NCI-H1694 (cell line): Measurements from ENCODE around the gene RAD51B.

ENCODE experiments used
- DNase-seq: peaks from one replicate; lab custom pipeline; 2025; lab: John Stamatoyannopoulos, UW

The RAD51B gene

DNA sequence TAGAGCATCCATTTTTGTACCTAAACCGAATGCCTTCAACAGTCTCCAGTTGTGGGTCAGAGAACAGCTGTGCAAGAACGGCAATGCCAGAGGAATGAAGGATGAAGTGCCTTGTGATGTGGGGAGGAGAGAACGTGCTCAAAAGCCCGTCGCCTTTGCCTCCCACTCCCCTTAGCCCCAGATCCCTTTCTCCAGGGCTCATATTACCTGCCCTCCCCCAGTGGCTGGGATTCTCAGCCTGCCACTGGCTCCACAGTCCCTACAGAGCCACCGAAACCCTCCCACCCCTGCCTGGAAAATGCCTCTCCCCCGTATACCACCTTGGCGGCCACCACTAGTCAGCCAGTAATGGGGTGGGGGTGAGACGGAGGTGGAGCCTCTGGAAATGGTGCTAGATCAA is 814.8 kb downstream of the RAD51B start:
- no peak for DNase-seq

DNA sequence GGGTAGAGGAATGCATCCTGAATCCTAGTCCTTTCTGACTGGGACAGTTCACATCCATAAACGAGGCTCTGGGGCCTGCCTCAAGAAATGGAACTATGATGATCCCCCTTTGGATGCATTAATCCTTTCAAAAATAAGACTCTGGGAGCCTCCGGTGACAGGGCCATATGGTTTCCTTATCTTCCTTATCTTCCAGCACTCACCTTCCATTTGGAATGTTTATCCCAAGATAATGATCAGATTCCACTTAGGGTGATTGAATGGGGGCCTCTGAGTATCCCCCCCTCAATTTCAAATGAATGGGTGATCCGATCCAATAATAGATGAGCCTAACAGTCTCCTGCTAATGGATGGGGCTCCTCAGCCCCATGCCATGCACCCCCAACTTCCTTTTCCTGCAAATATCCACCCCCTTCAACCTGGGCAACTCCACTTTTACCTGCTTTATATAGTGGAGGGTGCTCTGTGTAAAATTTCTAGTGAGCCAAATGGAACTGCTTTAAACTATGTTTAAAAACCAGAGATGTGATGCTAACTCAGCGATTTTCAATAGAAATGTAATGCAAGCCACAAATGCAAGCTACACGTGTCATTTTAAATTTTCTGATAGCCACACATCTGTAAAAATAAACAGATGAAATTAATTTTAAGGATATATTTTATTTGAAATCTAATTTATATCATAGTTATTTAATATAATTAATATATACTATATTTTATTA is 815.5 kb downstream of the RAD51B start:
- no peak for DNase-seq

DNA sequence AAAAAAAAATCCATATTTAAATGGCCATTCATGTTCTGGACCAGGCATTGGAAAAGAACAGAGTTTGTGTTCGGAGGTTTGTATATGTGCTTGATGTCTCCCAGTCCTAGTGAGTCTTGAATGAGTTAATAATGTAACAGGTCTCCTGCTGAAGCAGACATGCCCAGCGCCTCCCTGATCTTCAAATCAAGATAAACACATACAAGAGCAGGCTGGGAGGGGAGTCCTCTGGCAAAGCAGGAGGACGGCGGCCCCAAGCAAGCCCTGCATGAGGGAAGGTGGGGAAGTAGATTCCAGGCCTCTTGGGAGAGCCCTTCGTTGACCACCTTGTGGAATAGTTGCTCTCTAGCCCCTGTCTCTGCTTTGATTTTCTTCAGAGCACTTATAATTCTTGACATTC is 817.0 kb downstream of the RAD51B start:
- no peak for DNase-seq

DNA sequence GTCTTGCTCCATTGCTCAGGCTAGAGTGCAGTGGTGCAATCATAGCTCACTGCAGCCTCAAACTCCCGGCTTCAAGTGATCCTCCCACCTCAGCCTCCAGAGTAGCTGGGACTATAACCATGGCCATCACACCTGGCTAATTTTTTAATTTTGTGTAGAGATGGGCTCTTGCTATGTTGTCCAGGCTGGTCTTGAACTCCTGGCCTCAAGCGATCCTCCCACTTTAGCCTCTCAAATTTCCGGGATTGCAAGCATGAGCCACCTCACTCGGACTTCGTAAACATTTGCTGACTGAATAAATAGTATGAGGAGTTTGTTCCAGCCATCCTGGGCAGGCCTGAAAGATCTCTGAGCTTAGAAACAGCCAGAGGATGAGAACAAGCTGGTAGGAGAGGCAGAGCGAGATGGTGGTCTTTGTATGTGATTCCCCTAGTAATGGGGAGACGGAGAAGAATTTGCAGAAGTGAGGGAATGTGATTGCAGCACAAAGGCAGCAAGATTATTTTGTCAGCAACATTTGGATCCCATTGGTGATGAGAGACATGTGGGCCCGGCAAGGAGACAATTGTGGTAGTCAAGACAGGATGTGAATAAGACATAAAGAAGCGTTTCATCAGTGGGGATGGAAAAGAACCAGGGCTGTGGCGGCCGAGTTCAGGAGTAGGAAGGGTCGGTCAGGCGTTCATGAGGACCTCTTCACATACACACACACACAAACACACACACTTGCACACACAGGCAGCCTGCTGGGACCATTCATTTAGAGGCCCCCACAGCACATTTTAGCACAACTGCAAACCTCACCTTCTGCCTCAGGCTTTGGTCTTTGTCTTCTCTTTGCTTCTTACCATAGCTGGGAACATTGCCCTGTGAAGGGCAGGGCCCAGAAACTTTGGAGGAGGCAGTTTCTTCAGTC is 817.8 kb downstream of the RAD51B start:
- DNase-seq: no peak

DNA sequence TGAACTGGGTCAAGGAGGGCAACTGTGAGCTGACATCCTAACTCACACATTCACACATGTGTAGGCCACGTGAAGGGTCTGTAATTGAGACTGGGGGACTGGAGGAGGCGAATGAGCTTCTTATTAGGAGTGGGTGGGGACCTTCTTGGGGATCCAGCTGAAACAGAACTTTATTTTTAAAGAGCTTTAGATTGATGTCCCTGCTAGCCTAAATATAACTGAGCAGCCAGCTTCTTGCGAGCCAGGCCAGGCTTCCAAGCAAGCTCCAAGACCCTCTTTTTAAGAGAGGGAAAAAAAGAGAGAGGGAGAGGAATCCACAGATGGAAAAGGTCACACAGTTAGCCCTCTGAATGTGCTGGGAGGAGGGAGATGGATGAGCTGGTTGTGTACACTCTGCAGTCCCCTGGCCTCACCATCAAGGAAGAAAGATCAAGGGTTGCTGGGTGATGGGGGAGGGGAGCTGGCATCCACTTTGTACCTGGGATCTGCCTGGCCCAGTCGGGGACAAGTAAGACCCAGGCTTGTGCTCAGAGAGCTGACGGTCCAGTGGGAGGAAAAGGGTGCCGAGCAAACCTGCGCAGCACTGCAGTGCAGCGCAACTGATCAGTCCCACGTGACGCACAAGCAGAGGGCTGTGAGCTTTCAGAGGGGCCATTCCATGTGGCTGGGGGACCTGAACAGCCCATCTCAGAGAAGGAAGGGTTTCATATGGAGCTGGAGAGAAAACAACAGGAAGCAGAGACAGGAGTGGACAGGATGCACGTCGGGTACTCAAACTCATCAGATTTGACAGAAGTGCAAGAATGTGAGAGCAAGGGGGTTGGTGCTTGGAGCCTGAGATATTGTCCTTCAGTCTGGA is 818.8 kb downstream of the RAD51B start:
- no peak for DNase-seq

DNA sequence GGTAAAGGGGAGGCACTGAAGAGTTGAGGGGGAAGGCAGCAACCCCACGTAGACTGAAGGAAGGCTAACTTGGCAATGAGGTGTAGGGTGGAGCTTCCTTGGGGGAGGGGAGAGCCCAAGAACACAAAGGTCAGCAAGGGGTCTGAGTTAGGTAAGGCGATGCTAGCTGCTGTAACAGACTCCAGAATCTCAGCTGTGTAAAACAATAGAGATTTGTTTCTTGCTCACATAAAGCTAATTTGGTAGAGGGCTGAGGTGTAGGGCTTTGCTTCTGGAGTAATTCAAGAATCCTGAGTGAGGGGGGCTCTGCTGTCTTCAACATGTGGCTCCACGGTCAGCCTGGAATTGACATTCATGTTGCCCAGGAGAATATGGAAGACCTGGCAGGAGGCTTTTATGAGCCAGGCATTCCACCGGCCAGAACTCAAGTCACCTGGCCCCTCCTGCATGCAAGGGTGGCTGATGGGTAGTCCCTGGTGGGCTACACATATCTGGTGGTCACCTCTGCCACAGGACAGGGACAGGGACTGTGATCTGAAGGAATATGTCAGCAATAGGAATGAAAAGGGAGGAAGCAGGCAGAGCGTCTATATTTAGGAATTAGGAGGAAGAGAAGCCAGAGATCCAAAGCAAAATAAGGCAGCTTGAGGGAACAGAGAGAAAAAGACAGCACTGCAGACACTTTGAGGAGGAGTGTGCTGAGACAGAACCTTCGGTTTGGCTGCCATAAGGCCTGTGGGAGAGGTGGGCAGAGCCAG is 819.6 kb downstream of the RAD51B start:
- DNase-seq: no peak

DNA sequence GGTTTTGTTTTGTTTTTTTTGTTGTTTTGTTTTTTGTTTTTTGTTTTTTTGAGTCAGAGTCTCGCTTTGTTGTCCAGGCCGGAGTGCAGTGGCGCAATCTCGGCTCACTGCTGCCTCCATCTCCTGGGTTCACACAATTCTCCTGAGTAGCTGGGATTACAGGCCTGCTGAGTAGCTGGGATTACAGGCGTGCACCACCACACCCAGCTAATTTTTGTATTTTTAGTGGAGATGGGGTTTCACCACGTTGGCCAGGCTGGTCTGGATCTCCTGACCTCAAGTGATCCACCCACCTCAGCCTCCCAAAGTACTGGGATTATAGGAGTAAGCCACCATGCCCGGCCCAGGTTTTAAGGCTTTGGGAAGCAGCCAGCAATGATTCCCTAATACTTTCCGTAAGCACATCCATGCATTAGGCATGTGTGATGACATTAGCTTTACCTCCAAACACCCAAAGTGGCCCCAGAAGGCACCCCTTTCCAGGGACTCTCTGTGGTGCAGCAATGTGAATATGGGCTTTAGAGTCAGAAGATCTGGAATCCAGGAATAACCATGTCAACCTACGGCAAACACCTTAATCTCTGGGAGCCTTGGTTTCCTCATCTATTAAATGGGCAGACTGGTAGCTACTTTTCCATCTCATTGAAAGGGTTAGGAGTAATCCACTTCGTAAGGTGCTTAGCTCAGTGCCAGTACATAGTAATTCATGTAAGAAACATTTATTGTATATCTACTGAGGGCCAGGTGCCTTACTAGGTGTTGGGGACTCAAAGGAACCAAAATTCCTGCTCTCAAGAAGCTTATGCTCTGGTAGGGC is 820.4 kb downstream of the RAD51B start:
- DNase-seq: no peak

DNA sequence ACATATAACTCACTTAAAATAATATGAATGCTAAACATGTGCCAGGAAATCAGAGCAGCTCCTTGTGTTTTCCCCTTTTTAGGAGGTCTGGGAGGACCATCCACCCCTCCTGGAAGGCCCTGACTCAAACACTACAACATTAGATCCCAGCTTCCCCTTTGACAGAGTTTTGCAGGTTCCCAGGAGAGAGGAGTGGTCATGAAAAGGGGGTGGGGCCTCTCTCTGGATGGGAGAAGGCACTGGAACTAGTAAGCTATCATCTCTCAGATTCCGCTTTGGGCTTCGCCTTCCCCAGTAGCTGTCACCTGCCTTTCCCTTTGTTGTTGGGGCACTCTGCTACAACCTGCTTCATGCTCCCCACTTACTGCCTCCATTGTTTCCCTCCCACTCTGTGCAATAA is 824.1 kb downstream of the RAD51B start:
- no peak for DNase-seq

DNA sequence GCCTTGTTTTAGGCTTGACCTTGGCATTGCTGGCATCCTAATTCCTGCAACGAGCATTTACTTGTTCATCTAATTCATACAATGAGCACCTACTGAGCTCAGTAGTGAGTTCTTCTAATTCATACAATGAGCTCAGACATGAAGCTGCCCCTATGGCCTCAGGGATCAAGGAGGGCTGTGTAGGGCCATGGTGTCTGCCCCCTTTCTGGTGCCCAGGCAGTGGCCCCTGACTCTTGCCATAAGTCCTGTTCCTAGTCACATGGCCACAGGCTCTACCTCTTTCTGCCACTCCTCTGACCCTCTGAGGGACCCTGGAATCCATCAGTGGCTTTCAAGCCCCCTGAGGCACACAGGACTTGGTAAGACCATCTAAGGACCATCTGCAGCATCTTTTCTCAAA is 824.5 kb downstream of the RAD51B start:
- no peak for DNase-seq

DNA sequence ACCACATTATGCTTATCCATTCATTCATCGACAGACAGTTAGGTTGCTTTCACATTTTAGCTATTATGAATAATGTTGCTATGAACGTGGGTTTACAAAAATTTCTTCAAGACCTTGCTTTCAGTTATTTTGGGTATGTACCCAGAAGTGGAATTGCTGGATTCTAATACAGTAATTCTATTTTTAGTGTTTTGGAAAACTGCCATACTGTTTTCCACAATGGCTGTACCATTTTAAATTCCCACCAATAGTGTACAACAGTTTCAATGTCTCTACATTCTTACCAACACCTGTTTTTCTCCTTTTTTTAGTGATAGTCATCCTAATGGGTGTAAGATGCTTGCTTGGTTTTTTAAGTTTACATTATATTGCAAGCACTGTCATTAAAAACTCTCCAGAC is 825.8 kb downstream of the RAD51B start:
- no peak for DNase-seq

DNA sequence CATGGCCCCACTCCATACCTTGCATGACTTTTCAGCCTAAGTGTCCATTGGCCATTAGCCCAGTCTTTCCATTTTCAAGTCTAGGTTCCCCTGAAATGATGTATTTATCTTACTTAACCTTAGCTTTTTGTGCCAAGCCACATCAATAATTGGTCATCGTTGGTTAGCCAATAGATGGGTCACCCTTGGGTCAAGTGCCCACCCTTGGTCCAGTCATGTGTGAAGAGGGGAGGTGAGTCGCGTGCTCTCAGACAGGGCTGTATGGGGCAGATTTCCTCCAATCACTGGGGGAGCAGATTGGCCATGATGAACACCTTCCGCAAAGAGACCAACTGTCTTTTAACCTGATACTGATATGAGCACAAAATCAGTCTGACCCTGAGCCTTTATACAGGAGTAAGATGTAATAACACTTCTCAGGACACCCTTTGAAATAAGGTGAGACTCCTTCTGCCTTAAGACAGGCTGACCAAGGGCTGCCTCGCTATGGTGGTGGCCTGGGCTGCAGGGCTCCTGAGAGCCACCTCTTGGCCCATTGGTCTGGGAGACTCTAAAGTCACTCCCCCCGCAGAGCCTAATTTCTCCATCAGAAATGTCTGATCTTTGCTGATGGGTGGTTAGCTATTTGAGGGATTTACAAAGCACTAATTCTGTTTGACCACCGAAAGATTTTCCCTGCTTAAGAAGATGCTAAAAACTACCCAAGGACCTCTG is 830.1 kb downstream of the RAD51B start:
- no peak for DNase-seq

DNA sequence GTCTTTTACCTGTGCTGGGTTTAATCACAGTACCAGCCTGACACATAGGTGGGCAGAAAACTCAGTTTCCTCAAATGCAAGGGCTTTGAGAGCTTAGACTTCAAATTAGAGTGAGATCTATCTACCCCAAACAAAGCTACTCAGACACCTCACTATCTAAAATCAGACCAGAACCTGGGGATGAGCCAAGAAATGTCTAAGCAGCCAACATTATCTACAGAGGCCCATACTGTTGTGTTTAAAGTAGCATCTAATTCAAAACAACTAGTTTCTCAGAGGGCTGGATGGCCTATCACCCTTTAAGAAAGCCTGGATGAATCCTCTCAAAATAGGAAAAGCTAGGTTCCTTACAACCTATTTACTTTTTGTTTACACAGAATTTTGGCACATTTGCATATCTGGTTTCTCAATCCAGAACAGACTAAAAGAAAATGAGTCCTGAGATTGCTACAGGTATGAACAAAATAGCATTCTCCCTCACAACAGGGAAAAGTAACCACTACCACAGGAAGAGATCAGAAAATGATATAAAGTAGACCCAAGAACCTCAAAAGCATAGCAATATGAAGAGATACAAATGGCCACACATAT is 830.9 kb downstream of the RAD51B start:
- no peak for DNase-seq

DNA sequence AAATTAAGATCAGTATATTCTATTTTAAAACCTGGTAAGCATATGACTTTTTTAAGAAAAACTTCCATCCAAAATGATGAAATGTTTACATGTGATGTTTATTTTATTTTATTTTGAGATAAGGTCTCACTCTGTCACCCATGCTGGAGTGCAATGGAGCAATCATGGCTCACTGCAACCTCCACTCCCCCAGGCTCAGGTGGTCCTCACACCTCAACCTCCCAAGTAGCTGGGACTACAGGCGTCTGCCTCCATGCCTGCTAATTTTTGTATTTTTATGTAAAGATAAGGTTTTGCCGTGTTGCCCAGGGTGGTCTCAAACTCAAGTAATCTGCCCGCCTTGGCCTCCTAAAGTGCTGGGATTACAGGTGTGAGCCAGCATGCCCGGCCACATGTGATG is 831.5 kb downstream of the RAD51B start:
- no peak for DNase-seq

DNA sequence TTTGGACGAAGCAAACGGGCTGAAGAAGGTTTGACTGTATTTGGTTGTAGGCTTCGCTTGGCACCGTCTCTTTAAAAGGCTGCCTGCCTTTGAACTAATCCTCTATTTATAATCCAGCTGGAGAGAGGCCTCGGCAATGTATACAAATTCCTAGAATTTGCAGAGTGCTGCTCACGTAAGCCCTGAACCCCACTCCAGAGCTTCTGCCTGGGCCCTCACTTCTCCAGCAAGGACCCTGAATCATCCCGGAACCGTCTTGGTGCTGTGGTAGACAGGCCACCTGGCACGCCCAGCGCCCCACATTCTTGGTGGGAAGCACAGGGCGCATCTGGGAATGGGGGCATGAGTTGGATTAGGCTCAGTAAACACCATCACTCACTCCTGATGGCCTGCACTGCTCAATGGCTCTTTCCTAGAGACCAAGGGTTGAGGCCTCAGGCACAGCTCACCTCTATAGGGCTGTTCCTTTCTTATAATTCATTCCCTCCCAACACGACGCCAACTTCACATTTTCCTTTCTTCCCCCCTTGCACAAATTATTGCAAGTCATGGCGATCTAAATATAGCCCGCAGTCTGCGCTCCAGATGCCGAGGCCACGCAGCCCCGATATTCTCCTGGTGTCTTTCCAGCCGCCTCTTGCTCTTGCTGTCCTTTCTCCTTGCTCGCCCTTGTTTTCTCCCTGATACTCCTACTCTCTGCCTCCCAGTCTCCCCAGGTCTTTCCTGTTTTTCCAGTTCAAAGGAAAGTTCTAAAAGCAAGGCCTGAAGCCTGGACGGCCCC is 832.3 kb downstream of the RAD51B start:
- DNase-seq: no peak

DNA sequence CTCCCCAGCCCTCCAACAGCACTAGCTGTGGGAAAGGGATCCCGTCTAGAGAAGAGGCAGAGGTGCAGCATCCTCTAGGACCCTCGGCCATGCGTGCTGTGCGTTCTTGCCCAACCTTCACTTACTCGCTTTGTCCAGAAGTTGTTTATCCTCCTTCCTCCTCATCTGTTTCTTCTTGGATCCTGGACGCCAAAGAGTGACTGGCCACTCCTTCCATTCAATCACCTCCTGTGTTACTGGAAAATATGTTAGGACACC is 832.8 kb downstream of the RAD51B start:
- no peak for DNase-seq

DNA sequence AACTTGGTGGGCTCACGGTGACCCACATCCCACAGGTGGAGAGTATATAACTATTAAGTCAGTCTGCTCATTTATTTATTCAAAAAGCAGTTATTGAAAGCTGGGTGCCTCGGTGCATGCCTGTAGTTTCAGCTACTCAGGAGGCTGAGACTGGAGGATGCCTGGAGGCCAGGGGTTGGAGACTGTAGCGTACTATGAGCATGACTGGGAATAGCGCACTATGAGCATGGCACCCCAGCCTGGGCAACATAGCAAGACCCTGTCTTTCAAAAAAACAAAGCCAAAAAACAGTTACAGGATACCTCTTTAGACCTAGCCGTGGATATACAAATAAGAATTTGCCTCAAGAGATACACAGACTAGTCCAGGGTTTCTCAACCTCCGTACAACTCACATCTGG is 833.5 kb downstream of the RAD51B start:
- no peak for DNase-seq

DNA sequence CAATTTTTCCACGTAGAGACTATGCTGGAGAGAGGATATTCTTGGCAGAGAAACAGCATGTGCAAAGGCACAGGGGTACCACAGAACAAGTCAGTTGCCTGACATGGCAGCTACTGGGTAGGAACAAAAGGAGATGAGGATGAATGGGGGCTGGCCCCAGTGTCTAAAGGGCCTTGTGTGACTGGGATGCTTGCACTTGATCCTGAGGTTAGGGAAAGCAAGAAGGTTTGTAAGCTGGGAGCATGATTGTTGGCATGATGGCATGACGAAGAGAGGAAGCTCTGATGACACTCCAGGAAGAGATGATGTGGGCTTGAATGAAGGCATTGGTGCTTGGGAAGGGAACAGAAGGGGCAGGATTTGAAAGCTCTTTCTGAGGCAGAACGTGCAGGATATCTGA is 834.2 kb downstream of the RAD51B start:
- no peak for DNase-seq

DNA sequence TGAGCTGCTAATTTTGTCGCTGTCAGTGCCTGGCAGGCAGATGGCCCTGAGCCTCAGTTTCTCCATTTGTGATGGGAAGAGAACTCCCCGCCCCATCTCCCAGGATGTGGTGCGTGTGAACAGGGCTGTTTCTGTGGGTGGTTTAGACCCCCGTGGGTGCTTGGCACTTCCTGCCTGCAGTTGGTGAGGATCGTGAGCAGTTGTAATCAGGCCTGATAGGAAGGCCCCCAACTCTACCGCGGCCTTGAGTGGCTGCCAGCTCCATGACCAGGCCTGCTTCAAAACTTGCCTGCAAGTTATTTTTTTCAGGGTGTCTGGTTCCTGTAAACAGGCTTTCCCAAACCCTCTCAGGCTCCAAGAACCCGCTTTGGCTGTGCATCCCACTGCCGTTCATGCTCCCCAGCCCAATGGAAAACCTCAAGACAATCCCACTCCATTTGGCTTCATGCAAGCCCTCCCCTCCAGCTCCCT is 834.9 kb downstream of the RAD51B start:
- no peak for DNase-seq
